Measurements from ENCODE around the gene ABLIM1.

The ABLIM1 gene

DNA sequence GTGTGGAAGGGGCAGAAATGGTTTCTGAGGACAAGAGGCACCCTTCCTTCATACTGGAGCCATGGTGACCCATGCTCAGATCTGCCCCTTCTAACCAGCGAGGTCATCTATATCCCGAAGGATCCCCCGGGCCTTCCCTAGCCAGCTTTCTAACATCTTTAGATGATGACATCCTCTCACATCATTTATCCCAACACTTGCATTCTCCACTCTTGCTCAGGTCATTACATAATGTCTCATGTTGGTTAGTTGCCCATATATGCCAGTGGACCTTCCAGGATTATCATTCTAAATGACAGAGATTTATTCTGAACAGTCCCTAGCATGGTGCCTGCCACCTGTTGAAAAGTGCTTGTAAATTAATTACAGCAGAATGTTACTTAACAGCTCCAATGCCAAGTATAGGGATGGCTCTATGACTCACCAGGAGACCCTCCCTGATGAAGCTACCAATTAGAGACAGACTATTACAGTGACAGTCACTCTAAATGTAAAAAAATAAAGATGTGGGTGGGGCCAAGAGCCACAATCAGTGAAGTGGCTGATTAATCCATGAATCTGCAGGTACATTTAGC lies 22.6 kb upstream of the ABLIM1 start:
- DNase-seq (ENCODE audit: low spot score) = no peak

- DNase-seq (ENCODE audit: low spot score) = no peak
Observed at GRCh38 chr10:114679552-114679951, 21.5 kb upstream of the ABLIM1 start.

GRCh38 chr10:114678820-114679219 lies 20.7 kb upstream of the ABLIM1 start:
- no peak for DNase-seq (ENCODE audit: low spot score)

- no peak for DNase-seq (ENCODE audit: low spot score)
Observed at GRCh38 chr10:114678336-114678735, 20.3 kb upstream of the ABLIM1 start.

DNA sequence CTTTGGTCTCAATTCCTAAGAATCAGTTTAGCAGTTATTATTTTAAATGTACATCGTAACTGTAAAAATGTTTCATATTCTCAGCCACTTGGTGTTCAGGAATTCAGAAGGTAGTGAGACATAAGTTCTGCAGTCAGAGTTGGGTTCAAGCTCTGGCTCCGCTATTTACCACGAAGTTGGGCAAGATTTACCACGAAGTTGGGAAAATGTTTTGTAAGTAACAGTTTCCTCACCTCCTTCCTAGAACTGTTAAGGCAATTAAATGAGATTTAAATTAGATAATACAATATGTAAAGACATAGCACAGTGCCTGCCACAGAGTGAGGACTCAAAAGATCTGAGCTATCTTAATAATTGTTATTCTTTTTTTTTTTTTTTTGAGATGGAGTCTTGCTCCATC lies 16.3 kb upstream of the ABLIM1 start:
- no peak for DNase-seq (ENCODE audit: low spot score)

- no peak for DNase-seq (ENCODE audit: low spot score)
Observed at GRCh38 chr10:114669648-114670047, 11.6 kb upstream of the ABLIM1 start.

DNA sequence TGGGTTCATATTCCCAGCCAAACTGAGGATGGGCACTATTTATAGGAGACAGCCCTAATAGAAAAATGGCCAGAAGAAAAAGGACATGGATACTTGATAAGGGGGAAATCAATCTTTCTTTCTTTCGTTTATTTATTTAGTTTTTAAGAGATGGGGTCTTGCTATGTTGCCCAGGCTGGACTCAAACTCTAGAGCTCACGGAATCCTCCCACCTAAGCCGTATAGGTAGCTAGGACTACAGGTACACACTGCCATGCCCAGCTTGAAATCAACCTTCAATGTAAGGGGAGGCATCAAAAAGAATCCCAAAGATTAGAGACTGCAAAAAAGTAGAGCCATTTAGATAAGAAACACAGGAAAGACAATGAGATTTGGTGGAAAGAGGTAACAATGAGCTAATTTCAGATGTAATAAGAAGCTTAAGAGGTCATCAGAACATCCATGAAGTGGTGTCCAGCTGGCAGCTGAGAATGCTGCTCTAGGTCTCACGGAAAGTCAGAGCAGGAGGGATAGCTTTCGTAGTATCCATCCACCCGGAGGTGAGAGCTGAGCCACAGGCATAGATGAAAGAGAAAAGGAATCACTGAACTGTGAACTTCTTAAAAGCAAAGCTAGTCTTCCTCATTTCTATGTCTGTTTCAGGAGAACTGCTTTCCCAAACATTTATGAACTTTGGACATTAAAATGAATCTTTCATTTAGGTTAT lies 10.5 kb upstream of the ABLIM1 start:
- no peak for DNase-seq (ENCODE audit: low spot score)

DNA sequence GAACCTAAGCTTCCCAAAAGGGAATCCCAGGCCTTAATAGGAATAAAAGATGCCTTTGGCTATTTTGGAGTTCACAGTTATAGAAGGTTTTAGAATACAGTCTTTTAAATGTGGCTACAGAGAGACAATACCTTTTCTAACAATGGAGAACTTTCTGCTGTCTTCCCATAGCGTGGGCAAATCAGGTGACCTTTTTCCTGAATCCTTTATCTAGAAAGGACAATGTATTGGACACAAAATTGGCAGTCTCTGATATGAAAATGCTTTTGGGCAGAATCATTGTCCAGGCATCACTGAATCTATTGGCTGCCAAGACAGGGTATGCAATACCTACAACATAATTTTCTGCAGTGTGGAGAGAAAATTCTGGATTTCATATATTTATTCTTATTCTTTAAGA lies 7.8 kb upstream of the ABLIM1 start:
- no peak for DNase-seq (ENCODE audit: low spot score)

- DNase-seq (ENCODE audit: low spot score) = no peak
Observed at GRCh38 chr10:114665406-114665805, 7.3 kb upstream of the ABLIM1 start.

DNA sequence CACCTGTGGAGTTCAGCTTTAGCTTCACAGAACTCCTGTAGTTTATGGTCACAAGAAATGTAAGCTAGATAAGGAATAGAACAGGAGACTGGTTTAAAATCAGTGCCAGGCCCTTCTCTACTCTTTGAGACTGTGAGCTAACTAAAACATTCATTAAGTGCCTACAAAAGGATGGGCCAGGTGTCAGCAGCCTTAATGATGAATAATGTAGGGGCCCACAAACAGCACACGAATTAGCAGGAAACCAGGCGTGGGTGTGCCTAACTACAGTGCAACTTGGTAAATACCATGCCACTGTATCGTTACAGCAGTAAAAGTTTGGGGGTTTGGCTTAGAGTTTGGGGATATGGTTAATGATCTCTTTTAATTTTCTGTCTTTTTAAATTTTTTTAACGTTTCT lies 6.1 kb upstream of the ABLIM1 start:
- no peak for DNase-seq (ENCODE audit: low spot score)

GRCh38 chr10:114663626-114664025 lies 5.6 kb upstream of the ABLIM1 start:
- DNase-seq (ENCODE audit: low spot score) = no peak

DNA sequence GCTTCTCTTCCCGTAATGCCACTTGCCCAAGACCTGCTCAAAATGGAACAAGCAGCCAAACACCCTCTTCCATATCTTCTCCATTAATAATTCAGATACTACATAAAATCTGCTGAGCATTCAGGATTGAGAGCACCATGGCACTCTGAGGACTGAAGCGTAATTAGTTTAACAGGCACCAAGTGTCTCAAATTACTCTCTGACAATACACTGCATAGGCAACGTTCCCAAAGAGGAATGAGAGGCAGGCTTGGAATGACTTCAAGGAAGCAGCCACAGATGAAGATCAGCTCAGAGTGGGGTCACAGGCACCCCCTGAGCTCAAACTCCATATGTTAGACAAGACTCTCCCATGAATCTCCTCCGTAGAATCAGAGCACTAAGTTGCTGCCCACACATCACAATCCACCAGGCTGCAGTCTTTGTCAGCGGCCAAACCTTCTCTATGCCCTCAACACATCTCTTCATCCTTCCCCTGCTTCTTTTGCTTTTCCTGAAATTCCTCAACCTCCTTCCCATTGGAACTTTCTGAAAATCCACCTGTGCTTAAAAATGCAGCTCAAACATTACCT lies 4.7 kb upstream of the ABLIM1 start:
- no peak for DNase-seq (ENCODE audit: low spot score)

DNA sequence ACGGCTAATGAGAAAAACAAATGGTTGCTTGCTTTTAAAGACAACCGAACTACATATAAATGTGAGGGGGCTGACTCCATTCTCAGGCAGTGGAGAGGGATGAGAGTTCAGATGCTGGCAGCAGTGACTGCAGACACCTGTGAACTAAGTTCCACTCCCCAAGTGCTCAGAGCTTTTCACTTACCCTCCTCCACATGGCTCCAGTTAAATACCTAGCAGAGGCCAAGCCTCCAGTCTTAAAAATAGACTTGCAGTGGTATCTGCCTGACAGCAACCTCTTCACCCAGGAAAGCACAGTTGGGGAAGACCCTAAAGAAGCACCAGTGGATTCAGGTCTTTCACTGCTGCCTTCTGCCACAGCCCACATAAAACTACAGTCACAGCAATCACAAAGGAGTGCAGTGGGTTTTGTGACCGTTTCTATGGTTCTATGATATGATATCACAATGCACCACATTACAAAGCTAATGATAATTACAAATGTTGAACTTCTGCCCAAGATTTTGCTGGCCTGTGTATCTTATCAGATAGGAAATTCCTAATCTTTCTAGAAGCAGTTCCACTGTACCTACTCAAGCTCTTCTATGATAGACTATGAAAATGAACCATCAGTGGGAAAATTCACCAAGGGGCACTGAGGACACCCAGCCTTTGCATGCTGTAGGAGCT lies 3.3 kb upstream of the ABLIM1 start:
- DNase-seq (ENCODE audit: low spot score) = no peak

DNA sequence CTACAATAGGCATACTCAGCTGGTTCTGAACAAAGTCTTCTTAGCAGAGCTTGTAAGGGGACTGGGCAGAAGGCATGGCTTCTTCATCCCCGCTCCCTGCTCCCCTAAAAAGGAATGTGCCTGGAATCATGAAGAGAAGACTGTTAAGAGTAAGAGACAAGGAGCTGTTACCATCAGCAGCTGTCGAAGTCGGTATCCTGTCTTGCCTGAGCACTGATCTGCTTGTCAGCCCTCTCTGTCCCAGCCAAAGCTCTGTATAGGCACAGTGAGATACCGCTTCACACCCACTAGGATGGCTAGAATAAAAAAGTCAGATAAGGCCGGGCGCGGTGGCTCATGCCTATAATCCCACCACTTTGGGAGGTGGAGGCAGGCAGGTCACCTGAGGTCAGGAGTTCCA lies 2.4 kb downstream of the ABLIM1 start:
- no peak for DNase-seq (ENCODE audit: low spot score)

DNA sequence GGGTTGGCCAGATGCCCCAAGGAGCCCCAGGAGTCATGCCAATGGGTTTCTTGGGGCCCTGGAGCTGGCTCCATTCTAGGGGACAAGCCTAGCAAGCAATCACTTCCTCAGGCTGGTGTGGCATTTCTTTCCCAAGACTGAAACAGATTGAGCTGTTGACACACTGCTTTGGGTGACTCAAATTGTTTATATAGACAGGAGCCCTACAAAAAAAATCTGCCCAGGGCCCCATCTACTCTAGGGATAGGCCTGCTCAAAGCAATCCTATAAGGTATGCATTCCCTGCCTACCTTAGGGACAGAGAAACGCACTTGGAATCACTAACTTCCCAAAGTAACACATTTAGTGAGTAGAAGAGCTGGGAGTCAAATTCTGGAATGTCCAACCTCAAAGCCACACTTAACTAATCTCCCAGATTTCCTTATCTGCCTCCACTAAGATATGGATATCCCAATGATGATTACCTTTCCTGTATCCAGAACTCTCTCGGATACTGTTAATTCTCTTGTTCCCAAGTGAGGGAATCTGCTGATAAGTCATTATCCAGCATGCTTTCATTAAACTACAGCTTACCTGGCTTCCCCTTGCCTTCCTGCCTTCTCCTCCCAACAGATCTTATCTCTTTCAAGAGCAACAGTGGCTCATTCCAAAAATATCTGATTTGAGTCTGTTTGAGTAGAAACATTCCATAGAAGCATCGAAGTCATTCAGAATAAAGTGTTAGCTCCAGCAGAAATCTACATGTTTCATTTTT lies 3.1 kb downstream of the ABLIM1 start:
- DNase-seq (ENCODE audit: low spot score) = no peak

DNA sequence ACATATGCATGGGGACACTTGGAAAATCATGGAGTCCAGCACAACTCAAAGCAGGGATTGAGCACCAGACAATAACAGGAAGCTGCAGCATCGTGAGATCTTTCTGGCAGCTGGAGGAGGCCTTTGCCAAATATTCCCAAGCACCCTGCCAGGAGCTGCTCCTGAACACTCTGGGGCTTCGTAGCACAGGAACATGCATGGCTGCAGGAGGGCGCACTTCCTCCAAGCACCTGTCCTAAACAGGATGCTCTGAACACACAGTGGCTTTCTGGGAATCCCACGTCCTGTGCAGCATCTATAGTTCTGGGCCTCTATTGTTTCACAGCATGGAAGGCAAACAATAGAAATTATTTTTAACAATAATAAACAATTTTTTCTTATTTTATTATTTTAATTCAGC lies 4.1 kb downstream of the ABLIM1 start:
- DNase-seq (ENCODE audit: low spot score) = no peak

- DNase-seq (ENCODE audit: low spot score) = no peak
Observed at GRCh38 chr10:114652402-114653368, 5.4 kb downstream of the ABLIM1 start.

- no peak for DNase-seq (ENCODE audit: low spot score)
Observed at GRCh38 chr10:114650831-114651230, 7.2 kb downstream of the ABLIM1 start.

- no peak for DNase-seq (ENCODE audit: low spot score)
Observed at GRCh38 chr10:114650266-114650665, 7.8 kb downstream of the ABLIM1 start.

DNA sequence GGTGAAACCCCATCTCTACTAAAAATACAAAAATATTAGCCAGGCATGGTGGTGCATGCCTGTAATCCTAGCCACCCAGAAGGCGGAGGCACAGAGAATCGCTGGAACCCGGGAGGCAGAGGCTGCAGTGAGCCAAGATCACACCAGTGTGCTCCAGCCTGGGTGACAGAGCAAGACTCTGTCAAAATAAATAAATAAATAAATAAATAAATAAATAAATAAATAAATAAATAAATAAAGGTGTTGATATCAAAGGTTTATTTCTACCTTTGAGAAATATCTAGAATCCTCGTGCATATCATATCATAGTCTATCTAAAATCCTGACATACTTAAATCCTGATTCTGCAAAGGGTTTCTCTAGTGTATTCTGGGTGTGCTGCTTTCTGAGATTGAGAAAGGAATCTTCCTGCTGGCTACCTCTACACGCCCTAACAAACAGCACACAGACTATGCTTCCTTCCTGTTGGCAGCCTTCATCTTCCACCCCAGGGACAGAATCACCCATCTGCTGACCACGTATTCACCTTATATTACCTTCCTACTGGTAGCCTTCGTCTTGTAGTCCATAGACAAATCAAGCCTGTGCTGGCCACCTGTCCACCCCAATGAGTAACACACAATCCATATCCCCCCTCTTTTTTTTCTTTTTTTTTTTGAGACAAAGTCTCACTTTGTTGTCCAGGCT lies 8.7 kb downstream of the ABLIM1 start:
- DNase-seq (ENCODE audit: low spot score) = no peak

DNA sequence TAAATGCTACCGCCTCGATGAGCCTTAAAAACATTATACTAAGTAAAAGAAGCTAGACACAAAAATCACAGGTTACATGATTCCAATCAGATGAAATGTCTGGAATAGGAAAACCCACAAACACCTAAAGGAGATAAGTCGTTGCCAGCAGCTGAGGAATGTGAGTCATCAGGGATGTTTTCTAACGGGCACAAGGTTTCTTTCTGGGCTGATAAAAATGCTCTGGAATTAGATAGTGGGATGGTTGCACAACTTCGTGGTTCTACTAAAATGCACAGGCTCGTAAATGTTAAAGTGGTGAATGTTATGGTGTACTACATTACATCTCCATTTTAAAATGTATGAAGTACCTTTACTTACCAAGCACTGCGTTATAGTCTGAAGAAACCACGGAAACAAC lies 9.7 kb downstream of the ABLIM1 start:
- DNase-seq (ENCODE audit: low spot score) = no peak
